Activated CD4-positive, alpha-beta T cell treated with anti-CD3 and anti-CD28 coated beads for 36 hours (primary cell): ENCODE results near the gene PDLIM1. TPM values are rescaled to one million over a fixed set of nuclear protein-coding genes. Genes with fewer than 3 reads are reported as not detected.
A peak's percentile ranks its signal among the peaks of the same experiment; 100 is the strongest.
"Not testable (repeated sequence)": the region's sequence is repeated elsewhere in the genome, so short reads cannot be mapped to it uniquely, and the experiment has no call there.

Source experiments
- ATAC-seq: fragments of 200-7000 bp; cut with Tn5 transposase; one replicate; pipeline ENCODE4 v1.10.0; 2021; ENCODE audit warnings: mild to moderate bottlenecking, moderate library complexity
- CTCF ChIA-PET: fragments of 350-600 bp; sonication (Branson Sonifier 250); formaldehyde crosslinking; loops from one replicate; lab custom pipeline; 2021; ENCODE audit warnings: antibody characterized with exemption; lab: Charles Lee
- POLR2A ChIA-PET: fragments of 350-600 bp; sonication (Branson Sonifier 250); formaldehyde crosslinking; loops from one replicate; lab custom pipeline; 2021; ENCODE audit warnings: antibody characterized with exemption, inconsistent platforms; lab: Charles Lee
- DNase-seq: peaks from one replicate; pipeline ENCODE4 v3.0.0-alpha.2; 2020
- H3K27ac Mint-ChIP-seq: one replicate; pipeline ENCODE4 v1.8.0; 2021; ENCODE audit warnings: mixed read lengths
- H3K27me3 Mint-ChIP-seq: one replicate; pipeline ENCODE4 v1.8.0; 2021; ENCODE audit warnings: mixed read lengths
- H3K36me3 Mint-ChIP-seq: one replicate; pipeline ENCODE4 v1.8.0; 2021; ENCODE audit warnings: low read depth, mixed read lengths
- H3K4me1 Mint-ChIP-seq: one replicate; pipeline ENCODE4 v1.8.0; 2021; ENCODE audit warnings: mixed read lengths
- H3K4me3 Mint-ChIP-seq: one replicate; pipeline ENCODE4 v1.8.0; 2021; ENCODE audit warnings: mild to moderate bottlenecking, moderate library complexity, mixed read lengths
- H3K9me3 Mint-ChIP-seq: one replicate; pipeline ENCODE4 v1.8.0; 2021; ENCODE audit warnings: low read depth, mixed read lengths
- intact Hi-C, 2 experiments: fragments of 100-400 bp; cut with DNase I in 1 of 2; cut with micrococcal nuclease in 1 of 2; formaldehyde crosslinking; loops; one replicate each; pipeline versions ENCODE4 v1.14.2 to v1.15.1; 2022 to 2024; cut with DNase I, micrococcal nuclease
- total RNA-seq, 2 experiments: library from RNA; stranded (reverse); gene quantifications; one replicate each; pipeline ENCODE4 v1.2.3, GENCODE V29; 2021

PDLIM1 gene
- total RNA-seq, 2 experiments from 2014 or later, result 0.34 to 0.53 TPM

- intact Hi-C loops, result no loop called here
- ATAC-seq (no peak), DNase-seq (no peak)
- Mint-ChIP-seq H3K9me3 (no peaks in the 10 kb centered on the region), H3K4me1 (no peaks in the 10 kb centered on the region), H3K36me3 (no peaks in the 10 kb centered on the region), H3K4me3 (no peak overlapping the region), H3K27me3 (peaks cover 9% of the 10 kb centered on the region), H3K27ac (no peak overlapping the region)
- ChIA-PET CTCF (interaction anchor here (0.6 to 6.3 kb wide), 13 partner anchors 8 to 131 kb away, joined by 3 to 152 read pairs (median 3); partner anchors contain the start of gene PDLIM1), POLR2A (no interaction called here)
These were observed 43.5 kb downstream of the PDLIM1 start for GRCh38 chr10:95247200-95247880.

- peaks cover 8% of the 10 kb centered on the region for H3K27me3 Mint-ChIP-seq
- no peak overlapping the region for H3K4me3 Mint-ChIP-seq
- intact Hi-C loops, result loop anchor here (1.0 kb wide), 1 partner anchor 117 kb away; no protein-coding TSS in a partner anchor
- H3K9me3 Mint-ChIP-seq, result no peaks in the 10 kb centered on the region
- no peaks in the 10 kb centered on the region for H3K4me1 Mint-ChIP-seq
- DNase-seq (peak; percentile 83), ATAC-seq (peak; percentile 52)
- H3K36me3 Mint-ChIP-seq, result no peaks in the 10 kb centered on the region
- ChIA-PET CTCF (interaction anchor here (0.7 to 6.3 kb wide), 16 partner anchors 8 to 209 kb away, joined by 3 to 152 read pairs (median 3); partner anchors contain the start of gene PDLIM1), POLR2A (no interaction called here)
- H3K27ac Mint-ChIP-seq, result no peak overlapping the region
These were observed 44.2 kb downstream of the PDLIM1 start for GRCh38 chr10:95246582-95247051.

GRCh38 chr10:95245425-95246055, 45.3 kb downstream of the PDLIM1 start:
- DNase-seq, result no peak
- Mint-ChIP-seq H3K9me3 (no peaks in the 10 kb centered on the region), H3K27me3 (peaks cover 8% of the 10 kb centered on the region), H3K36me3 (no peaks in the 10 kb centered on the region), H3K4me1 (no peaks in the 10 kb centered on the region), H3K27ac (no peak overlapping the region), H3K4me3 (no peak overlapping the region)
- CTCF ChIA-PET, result interaction anchor here (0.6 to 6.3 kb wide), 16 partner anchors 9 to 1281 kb away, joined by 3 to 152 read pairs (median 3); no protein-coding TSS in a partner anchor
- POLR2A ChIA-PET, result no interaction called here
- intact Hi-C loops, result loop anchor here (1.0 kb wide), 1 partner anchor 118 kb away; no protein-coding TSS in a partner anchor
- ATAC-seq, result peak; percentile 53

GRCh38 chr10:95244152-95244551, 46.7 kb downstream of the PDLIM1 start:
- H3K4me1 Mint-ChIP-seq, result no peaks in the 10 kb centered on the region
- H3K4me3 Mint-ChIP-seq, result no peak overlapping the region
- POLR2A ChIA-PET, result no interaction called here
- H3K27me3 Mint-ChIP-seq, result peaks cover 8% of the 10 kb centered on the region
- no peak overlapping the region for H3K27ac Mint-ChIP-seq
- H3K9me3 Mint-ChIP-seq, result no peaks in the 10 kb centered on the region
- ATAC-seq (no peak), DNase-seq (no peak)
- H3K36me3 Mint-ChIP-seq, result no peaks in the 10 kb centered on the region
- CTCF ChIA-PET, result interaction anchor here (0.5 to 6.3 kb wide), 17 partner anchors 13 to 539 kb away, joined by 3 to 152 read pairs (median 4); no protein-coding TSS in a partner anchor
- intact Hi-C loops, result no loop called here

GRCh38 chr10:95243318-95243617, 47.5 kb downstream of the PDLIM1 start:
- intact Hi-C loops, result loop anchor here (1.0 to 2.0 kb wide), 3 partner anchors 60 to 612 kb away; no protein-coding TSS in a partner anchor
- POLR2A ChIA-PET, result no interaction called here

GRCh38 chr10:95242581-95243317, 48.1 kb downstream of the PDLIM1 start:
- CTCF ChIA-PET, result interaction anchor here (0.7 to 6.3 kb wide), 28 partner anchors 10 to 620 kb away, joined by 3 to 152 read pairs (median 3); partner anchors contain the start of gene ACSM6
- ATAC-seq (peak; percentile 77), DNase-seq (peak; percentile 67)
- Mint-ChIP-seq H3K4me3 (no peak overlapping the region), H3K36me3 (no peaks in the 10 kb centered on the region), H3K4me1 (no peaks in the 10 kb centered on the region), H3K9me3 (no peaks in the 10 kb centered on the region), H3K27ac (no peak overlapping the region), H3K27me3 (peaks cover 9% of the 10 kb centered on the region)
- POLR2A ChIA-PET, result no interaction called here
- intact Hi-C loops, result loop anchor here (1.0 to 2.0 kb wide), 3 partner anchors 59 to 612 kb away; no protein-coding TSS in a partner anchor

More at GRCh38 chr10:95243318-95243617, 47.5 kb downstream of the PDLIM1 start:
- H3K27ac Mint-ChIP-seq, result no peak overlapping the region
- no peaks in the 10 kb centered on the region for H3K4me1 Mint-ChIP-seq
- no peaks in the 10 kb centered on the region for H3K9me3 Mint-ChIP-seq
- no peaks in the 10 kb centered on the region for H3K36me3 Mint-ChIP-seq
- ATAC-seq (no peak), DNase-seq (no peak)
- CTCF ChIA-PET, result interaction anchor here (0.6 to 6.3 kb wide), 31 partner anchors 10 to 620 kb away, joined by 3 to 152 read pairs (median 3); partner anchors contain the start of gene ACSM6
- H3K27me3 Mint-ChIP-seq, result peaks cover 9% of the 10 kb centered on the region
- H3K4me3 Mint-ChIP-seq, result no peak overlapping the region

GRCh38 chr10:95241533-95241932, 49.3 kb downstream of the PDLIM1 start:
- CTCF ChIA-PET, result interaction anchor here (0.6 to 3.8 kb wide), 5 partner anchors 53 to 122 kb away, joined by 3 to 39 read pairs (median 3); no protein-coding TSS in a partner anchor
- H3K27me3 Mint-ChIP-seq, result peaks cover 12% of the 10 kb centered on the region
- ATAC-seq, result no peak
- H3K9me3 Mint-ChIP-seq, result no peaks in the 10 kb centered on the region
- no peak overlapping the region for H3K4me3 Mint-ChIP-seq
- intact Hi-C loops, result no loop called here
- H3K27ac Mint-ChIP-seq, result no peak overlapping the region
- DNase-seq, result no peak
- H3K4me1 Mint-ChIP-seq, result peaks cover 10% of the 10 kb centered on the region
- H3K36me3 Mint-ChIP-seq, result no peaks in the 10 kb centered on the region
- POLR2A ChIA-PET, result no interaction called here

GRCh38 chr10:95240811-95241210, 50.0 kb downstream of the PDLIM1 start:
- H3K9me3 Mint-ChIP-seq, result no peaks in the 10 kb centered on the region
- no peak overlapping the region for H3K27ac Mint-ChIP-seq
- POLR2A ChIA-PET, result no interaction called here
- peaks cover 12% of the 10 kb centered on the region for H3K27me3 Mint-ChIP-seq
- DNase-seq, result no peak
- H3K36me3 Mint-ChIP-seq, result no peaks in the 10 kb centered on the region
- no peak overlapping the region for H3K4me3 Mint-ChIP-seq
- intact Hi-C loops, result no loop called here
- no peak for ATAC-seq
- peaks cover 17% of the 10 kb centered on the region for H3K4me1 Mint-ChIP-seq
- CTCF ChIA-PET, result interaction anchor here (0.7 to 3.8 kb wide), 5 partner anchors 54 to 133 kb away, joined by 3 to 39 read pairs (median 3); no protein-coding TSS in a partner anchor

- H3K4me3 Mint-ChIP-seq, H3K27ac Mint-ChIP-seq, ATAC-seq, H3K36me3 Mint-ChIP-seq, POLR2A ChIA-PET, CTCF ChIA-PET, DNase-seq, H3K9me3 Mint-ChIP-seq, intact Hi-C loops: not testable (repeated sequence)
- peaks cover 11% of the 10 kb centered on the region for H3K27me3 Mint-ChIP-seq
- peaks cover 24% of the 10 kb centered on the region for H3K4me1 Mint-ChIP-seq
These were observed 50.7 kb downstream of the PDLIM1 start for GRCh38 chr10:95240096-95240495.

GRCh38 chr10:95237376-95238170, 53.2 kb downstream of the PDLIM1 start:
- intact Hi-C loops, result loop anchor here (5.0 to 10.0 kb wide), 5 partner anchors 630 to 1350 kb away; partner anchors contain the start of genes HELLS (in 2 of the 2) and TM9SF3 (in 1 of the 2)
- Mint-ChIP-seq H3K27ac (peak overlapping the region; percentile 79), H3K4me3 (no peak overlapping the region), H3K27me3 (peaks cover 11% of the 10 kb centered on the region), H3K9me3 (no peaks in the 10 kb centered on the region), H3K4me1 (peaks cover 27% of the 10 kb centered on the region), H3K36me3 (no peaks in the 10 kb centered on the region)
- ChIA-PET POLR2A (interaction anchor here (0.6 kb wide), 1 partner anchor 76 kb away, joined by 3 read pairs; no protein-coding TSS in a partner anchor), CTCF (interaction anchor here (0.9 to 3.5 kb wide), 2 partner anchors 8 to 606 kb away, joined by 3 to 15 read pairs; no protein-coding TSS in a partner anchor)
- DNase-seq (no peak), ATAC-seq (no peak)
